Liver (tissue), 9 donors: ENCODE measurements around the gene ZSCAN22. TPM values are rescaled to one million over a fixed set of nuclear protein-coding genes. Genes with fewer than 3 reads are reported as not detected.

ENCODE experiments used
- DNase-seq: peaks from one replicate; pipeline ENCODE4 v3.0.0-alpha.2; 2017; ENCODE audit warnings: low spot score
- H3K27ac ChIP-seq, 2 donors: one replicate each; pipeline ENCODE4 v1.7.0; 2013; ENCODE audit warnings: inconsistent platforms in 2 of 2, low read length in 2 of 2, control low read depth in 1 of 2, low read depth in 1 of 2, mild to moderate bottlenecking in 1 of 2
- H3K27me3 ChIP-seq, 4 donors: one replicate each; pipeline versions ENCODE4 v1.6.1 to v1.7.0; 2013; ENCODE audit warnings: low read length in 3 of 4, inconsistent platforms in 1 of 4, mild to moderate bottlenecking in 1 of 4, moderate library complexity in 1 of 4; ENCODE audit not compliant: control insufficient read depth in 4 of 4, insufficient read depth in 4 of 4
- H3K36me3 ChIP-seq, 4 donors: one replicate each; pipeline versions ENCODE4 v1.6.1 to v1.7.0; 2013; ENCODE audit warnings: low read length in 3 of 4, mild to moderate bottlenecking in 3 of 4, low read depth in 1 of 4, moderate library complexity in 1 of 4; ENCODE audit not compliant: control insufficient read depth in 4 of 4, insufficient read depth in 3 of 4
- H3K4me1 ChIP-seq, 4 donors: one replicate each; pipeline versions ENCODE4 v1.6.1 to v1.7.0; 2013; ENCODE audit warnings: low read length in 3 of 4, mild to moderate bottlenecking in 3 of 4, moderate library complexity in 1 of 4; ENCODE audit not compliant: control insufficient read depth in 4 of 4, insufficient read depth in 4 of 4
- H3K4me3 ChIP-seq, 3 donors: one replicate each; pipeline versions ENCODE4 v1.6.1 to v1.7.0; 2013; ENCODE audit warnings: low read length in 3 of 3, control low read depth in 1 of 3, low read depth in 1 of 3, mild to moderate bottlenecking in 1 of 3
- H3K9ac ChIP-seq, 2 donors: one replicate each; pipeline ENCODE4 v1.7.0; 2013; ENCODE audit warnings: low read length in 2 of 2, mild to moderate bottlenecking in 2 of 2, moderate library complexity in 2 of 2, control low read depth in 1 of 2, low read depth in 1 of 2
- H3K9me3 ChIP-seq, 4 donors: one replicate each; pipeline versions ENCODE4 v1.6.1 to v1.7.0; 2013; ENCODE audit warnings: low read length in 3 of 4; ENCODE audit not compliant: control insufficient read depth in 4 of 4
- FOXA1 ChIP-seq: IDR thresholded peaks from 2 replicates; pipeline ENCODE4 v1.6.1; 2016; ENCODE audit warnings: antibody characterized with exemption
- FOXA2 ChIP-seq: IDR thresholded peaks from 2 replicates; pipeline ENCODE4 v1.6.1; 2016; ENCODE audit warnings: antibody characterized with exemption
- HNF4A ChIP-seq, 2 donors: conservative IDR thresholded peaks; 2 replicates each; pipeline ENCODE4 v1.6.1; 2016; ENCODE audit warnings: antibody characterized with exemption in 2 of 2, mild to moderate bottlenecking in 2 of 2
- HNF4G ChIP-seq: IDR thresholded peaks from 2 replicates; pipeline ENCODE4 v1.6.1; 2016; ENCODE audit warnings: antibody characterized with exemption
- JUND ChIP-seq, 2 donors: IDR thresholded peaks; 2 replicates each; pipeline ENCODE4 v1.6.1; 2016; ENCODE audit warnings: antibody characterized with exemption in 2 of 2
- NR2F2 ChIP-seq: IDR thresholded peaks from 2 replicates; pipeline ENCODE4 v1.6.1; 2016; ENCODE audit warnings: antibody characterized with exemption
- SP1 ChIP-seq: IDR thresholded peaks from 2 replicates; pipeline ENCODE4 v1.6.1; 2018; ENCODE audit warnings: antibody characterized with exemption, mild to moderate bottlenecking
- TAF1 ChIP-seq: conservative IDR thresholded peaks from 2 replicates; pipeline ENCODE4 v1.6.1; 2016; ENCODE audit warnings: antibody characterized with exemption, mild to moderate bottlenecking
- YY1 ChIP-seq: IDR thresholded peaks from 2 replicates; pipeline ENCODE4 v1.6.1; 2016; ENCODE audit warnings: antibody characterized with exemption, mild to moderate bottlenecking
- ZBTB33 ChIP-seq: IDR thresholded peaks from 2 replicates; pipeline ENCODE4 v1.6.1; 2016; ENCODE audit warnings: antibody characterized with exemption
- WGBS: extraction: QIAGEN DNeasy Blood & Tissue Kit; methylation state at CpG from one replicate; pipeline ENCODE4 v1.1.7; 2013; 5-methylcytosine and 5-hydroxymethylcytosine counted together
- polyA plus RNA-seq, 2 donors: library from polyadenylated mRNA; stranded (reverse) in 1 of 2; unstranded in 1 of 2; fragments of 200-250 nt in 1 of 2; fragments of >200 nt in 1 of 2; fragmentation: Nextera tagmentation in 1 of 2; extraction: Ambion mirVana in 1 of 2; gene quantifications; one replicate each; pipeline versions ENCODE4 v1.2.1 to v1.2.3, GENCODE V29; 2013 to 2015
- total RNA-seq, 2 donors: library from RNA; depleted of rRNA; stranded (reverse); fragments of >200 nt; gene quantifications; one replicate each; pipeline ENCODE4 v1.2.3, GENCODE V29; 2014
- TF ChIP-seq, protein P1 (sequence below): fragments of 150-350 bp; IDR thresholded peaks from 2 replicates; pipeline ENCODE4 v1.5.1; 2017; ENCODE audit warnings: improper control_type of control experiment, low read depth, low read length; ENCODE audit not compliant: missing input control
- TF ChIP-seq, protein P2 (sequence below): IDR thresholded peaks from 2 replicates; pipeline ENCODE4 v1.6.1; 2016; ENCODE audit warnings: antibody characterized with exemption
- TF ChIP-seq, protein P3 (sequence below): IDR thresholded peaks from 2 replicates; pipeline ENCODE4 v1.6.1; 2016; ENCODE audit warnings: antibody characterized with exemption, mild to moderate bottlenecking
- donor health status: healthy.
- donor health status: healthy.
- donor health status: healthy.
- donor health status: healthy.
- donor health status: healthy.

The ZSCAN22 gene
- total and polyA plus RNA-seq, 4 donors, result 0.88 to 3.5 (median 2.0) TPM

- TF ChIP-seq SP1, result no peak
- TF ChIP-seq, protein P1, sequence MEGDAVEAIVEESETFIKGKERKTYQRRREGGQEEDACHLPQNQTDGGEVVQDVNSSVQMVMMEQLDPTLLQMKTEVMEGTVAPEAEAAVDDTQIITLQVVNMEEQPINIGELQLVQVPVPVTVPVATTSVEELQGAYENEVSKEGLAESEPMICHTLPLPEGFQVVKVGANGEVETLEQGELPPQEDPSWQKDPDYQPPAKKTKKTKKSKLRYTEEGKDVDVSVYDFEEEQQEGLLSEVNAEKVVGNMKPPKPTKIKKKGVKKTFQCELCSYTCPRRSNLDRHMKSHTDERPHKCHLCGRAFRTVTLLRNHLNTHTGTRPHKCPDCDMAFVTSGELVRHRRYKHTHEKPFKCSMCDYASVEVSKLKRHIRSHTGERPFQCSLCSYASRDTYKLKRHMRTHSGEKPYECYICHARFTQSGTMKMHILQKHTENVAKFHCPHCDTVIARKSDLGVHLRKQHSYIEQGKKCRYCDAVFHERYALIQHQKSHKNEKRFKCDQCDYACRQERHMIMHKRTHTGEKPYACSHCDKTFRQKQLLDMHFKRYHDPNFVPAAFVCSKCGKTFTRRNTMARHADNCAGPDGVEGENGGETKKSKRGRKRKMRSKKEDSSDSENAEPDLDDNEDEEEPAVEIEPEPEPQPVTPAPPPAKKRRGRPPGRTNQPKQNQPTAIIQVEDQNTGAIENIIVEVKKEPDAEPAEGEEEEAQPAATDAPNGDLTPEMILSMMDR, result no peak
- TF ChIP-seq, protein P2, sequence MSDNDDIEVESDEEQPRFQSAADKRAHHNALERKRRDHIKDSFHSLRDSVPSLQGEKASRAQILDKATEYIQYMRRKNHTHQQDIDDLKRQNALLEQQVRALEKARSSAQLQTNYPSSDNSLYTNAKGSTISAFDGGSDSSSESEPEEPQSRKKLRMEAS, result no peak
- TF ChIP-seq JUND (IDR thresholded peaks at IDR 0.05), result no peak
- no peak for TF ChIP-seq FOXA1
- no peak for TF ChIP-seq HNF4A (conservative IDR thresholded peaks at IDR 0.05)
- TF ChIP-seq HNF4G, result no peak
- TF ChIP-seq YY1, result no peak
- TF ChIP-seq NR2F2, result no peak
- no peak for TF ChIP-seq FOXA2
- TF ChIP-seq TAF1, result no peak
- Histone ChIP-seq H3K4me1 (no peaks in the 10 kb centered on the region), H3K36me3 (peaks cover 6 to 17% (median 10%) of the 10 kb centered on the region in 4 donors), H3K27ac (no peak overlapping the region), H3K27me3 (no peaks in the 10 kb centered on the region), H3K4me3 (no peak overlapping the region), H3K9me3 (no peaks in the 10 kb centered on the region), H3K9ac (no peak overlapping the region)
- 98% methylated on average over 10 of the region's 10 CpGs for WGBS
- no peak for DNase-seq
Measured at GRCh38 chr19:58319241-58319640, 7.6 kb upstream of the ZSCAN22 start.

DNA sequence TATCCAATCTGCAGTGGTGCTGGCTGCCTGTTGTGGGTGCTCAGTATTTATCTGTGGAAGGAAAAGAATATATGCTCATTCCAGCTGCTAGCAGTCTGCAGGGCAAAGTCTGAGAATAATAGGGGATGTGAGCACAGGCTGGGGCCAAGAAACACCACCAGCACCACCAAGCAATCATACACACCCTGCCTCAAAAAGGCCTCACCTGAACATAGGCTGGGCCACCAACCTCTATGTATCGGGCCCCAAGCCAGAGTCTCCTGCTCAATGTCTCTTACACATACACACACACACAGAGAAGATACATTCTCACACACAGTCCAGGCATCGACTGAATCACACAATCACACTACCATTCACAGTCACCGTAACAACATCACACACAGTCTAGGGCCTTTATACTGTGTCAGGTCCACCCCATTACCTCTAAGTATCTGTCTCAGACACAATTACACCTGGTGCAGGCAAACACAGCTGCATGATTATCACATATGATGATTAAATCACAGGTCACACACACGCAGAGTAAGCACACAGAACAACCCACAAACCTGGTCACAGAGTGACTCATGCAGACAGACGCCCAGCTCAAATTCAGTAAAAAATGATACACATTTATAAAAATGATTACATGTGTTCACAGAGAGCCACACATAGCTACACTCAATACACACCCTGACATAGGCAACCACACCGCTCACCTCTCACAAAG lies 1.3 kb upstream of the ZSCAN22 start:
- Histone ChIP-seq H3K36me3 (no peaks in the 10 kb centered on the region), H3K27ac (no peak overlapping the region), H3K4me1 (peaks cover 2 to 44% (median 33%) of the 10 kb centered on the region in 4 donors), H3K4me3 (no peak overlapping the region), H3K9ac (no peak overlapping the region), H3K9me3 (no peaks in the 10 kb centered on the region), H3K27me3 (no peaks in the 10 kb centered on the region)
- no peak for DNase-seq
- TF ChIP-seq, protein P3, sequence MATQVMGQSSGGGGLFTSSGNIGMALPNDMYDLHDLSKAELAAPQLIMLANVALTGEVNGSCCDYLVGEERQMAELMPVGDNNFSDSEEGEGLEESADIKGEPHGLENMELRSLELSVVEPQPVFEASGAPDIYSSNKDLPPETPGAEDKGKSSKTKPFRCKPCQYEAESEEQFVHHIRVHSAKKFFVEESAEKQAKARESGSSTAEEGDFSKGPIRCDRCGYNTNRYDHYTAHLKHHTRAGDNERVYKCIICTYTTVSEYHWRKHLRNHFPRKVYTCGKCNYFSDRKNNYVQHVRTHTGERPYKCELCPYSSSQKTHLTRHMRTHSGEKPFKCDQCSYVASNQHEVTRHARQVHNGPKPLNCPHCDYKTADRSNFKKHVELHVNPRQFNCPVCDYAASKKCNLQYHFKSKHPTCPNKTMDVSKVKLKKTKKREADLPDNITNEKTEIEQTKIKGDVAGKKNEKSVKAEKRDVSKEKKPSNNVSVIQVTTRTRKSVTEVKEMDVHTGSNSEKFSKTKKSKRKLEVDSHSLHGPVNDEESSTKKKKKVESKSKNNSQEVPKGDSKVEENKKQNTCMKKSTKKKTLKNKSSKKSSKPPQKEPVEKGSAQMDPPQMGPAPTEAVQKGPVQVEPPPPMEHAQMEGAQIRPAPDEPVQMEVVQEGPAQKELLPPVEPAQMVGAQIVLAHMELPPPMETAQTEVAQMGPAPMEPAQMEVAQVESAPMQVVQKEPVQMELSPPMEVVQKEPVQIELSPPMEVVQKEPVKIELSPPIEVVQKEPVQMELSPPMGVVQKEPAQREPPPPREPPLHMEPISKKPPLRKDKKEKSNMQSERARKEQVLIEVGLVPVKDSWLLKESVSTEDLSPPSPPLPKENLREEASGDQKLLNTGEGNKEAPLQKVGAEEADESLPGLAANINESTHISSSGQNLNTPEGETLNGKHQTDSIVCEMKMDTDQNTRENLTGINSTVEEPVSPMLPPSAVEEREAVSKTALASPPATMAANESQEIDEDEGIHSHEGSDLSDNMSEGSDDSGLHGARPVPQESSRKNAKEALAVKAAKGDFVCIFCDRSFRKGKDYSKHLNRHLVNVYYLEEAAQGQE, result no peak
- no peak for TF ChIP-seq ZBTB33
- TF ChIP-seq, protein P2, result no peak
- 91% methylated on average over 6 of the region's 6 CpGs for WGBS
